ENCODE measurements around the gene TSBP1.
"Not testable (repeated sequence)": the region's sequence is repeated elsewhere in the genome, so short reads cannot be mapped to it uniquely, and the experiment has no call there.

Gene TSBP1

GRCh38 chr6:32273801-32274577 lies 97.7 kb downstream of the TSBP1 start:
- not testable (repeated sequence) for DNase-seq

GRCh38 chr6:32271429-32271828 lies 100.3 kb downstream of the TSBP1 start:
- no peak for DNase-seq

GRCh38 chr6:32268459-32268858 lies 103.2 kb downstream of the TSBP1 start:
- DNase-seq: not testable (repeated sequence)

- no peak for DNase-seq
Observed at GRCh38 chr6:32267035-32267434, 104.7 kb downstream of the TSBP1 start.

- DNase-seq: not testable (repeated sequence)
Observed at GRCh38 chr6:32257262-32257661, 114.4 kb downstream of the TSBP1 start.

GRCh38 chr6:32255199-32256153 lies 116.2 kb downstream of the TSBP1 start:
- no peak for DNase-seq

GRCh38 chr6:32254761-32255198 lies 116.9 kb downstream of the TSBP1 start:
- DNase-seq: no peak

GRCh38 chr6:32252331-32253009 lies 119.2 kb downstream of the TSBP1 start:
- no peak for DNase-seq

GRCh38 chr6:32249262-32249661 lies 122.4 kb downstream of the TSBP1 start:
- no peak for DNase-seq

GRCh38 chr6:32247401-32247800 lies 124.3 kb downstream of the TSBP1 start:
- DNase-seq: no peak

GRCh38 chr6:32244946-32245398 lies 126.7 kb downstream of the TSBP1 start:
- peak; percentile 31 for DNase-seq

- no peak for DNase-seq
Observed at GRCh38 chr6:32244270-32244669, 127.4 kb downstream of the TSBP1 start.
